NK-92 (cell line): ENCODE measurements around the gene AFM.

Source experiments
- DNase-seq: peaks from one replicate; lab custom pipeline; 2025; ENCODE audit not compliant: unreplicated experiment; lab: John Stamatoyannopoulos, UW

Gene AFM

GRCh38 chr4:73450398-73451004 lies 31.0 kb upstream of the AFM start:
- DNase-seq, result no peak

DNA sequence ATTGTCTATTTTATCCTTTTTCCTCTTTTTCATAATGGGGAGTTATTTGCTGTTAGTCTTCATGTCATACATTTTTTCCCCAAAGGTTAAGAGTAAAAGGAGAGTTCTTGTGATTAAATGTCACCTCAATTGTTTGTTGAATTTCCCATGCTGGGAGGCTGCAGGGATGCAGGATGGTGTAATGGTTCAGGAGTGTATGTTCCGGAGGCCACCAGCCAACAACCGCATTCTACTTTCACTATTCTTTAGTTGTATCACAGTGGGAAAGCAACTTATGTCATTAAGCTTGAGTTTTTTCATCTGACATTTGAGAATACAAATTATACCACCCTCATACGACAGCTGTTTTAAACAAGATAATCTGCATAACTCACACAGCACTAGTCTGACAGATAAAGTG lies 30.1 kb upstream of the AFM start:
- DNase-seq, result no peak

DNA sequence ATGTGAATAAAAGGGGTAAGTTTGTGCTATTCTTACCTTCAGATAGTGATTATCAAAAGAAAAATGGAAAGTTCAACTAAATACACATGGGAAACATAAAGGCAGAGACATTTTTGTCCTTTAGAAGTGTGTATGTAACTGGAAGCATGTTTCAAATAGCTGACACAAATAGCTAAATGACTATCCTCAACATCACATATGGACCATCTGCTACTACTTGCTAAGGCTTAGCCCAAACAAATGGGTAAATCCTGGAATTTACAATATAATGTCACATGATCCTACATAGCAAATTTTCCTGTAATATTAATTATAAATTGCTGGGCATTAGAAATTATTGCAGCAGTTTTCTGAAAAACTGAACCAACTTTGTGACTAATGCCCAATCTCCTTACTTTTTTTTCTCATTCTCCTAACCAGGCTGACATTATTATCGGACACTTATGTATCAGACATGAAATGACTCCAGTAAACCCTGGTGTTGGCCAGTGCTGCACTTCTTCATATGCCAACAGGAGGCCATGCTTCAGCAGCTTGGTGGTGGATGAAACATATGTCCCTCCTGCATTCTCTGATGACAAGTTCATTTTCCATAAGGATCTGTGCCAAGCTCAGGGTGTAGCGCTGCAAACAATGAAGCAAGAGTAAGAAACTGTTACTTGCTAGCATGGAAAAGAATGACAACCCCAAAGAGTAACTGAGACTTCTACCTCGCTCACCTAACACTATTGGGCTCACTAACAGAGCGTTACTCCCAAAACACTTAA lies 29.4 kb upstream of the AFM start:
- no peak for DNase-seq

GRCh38 chr4:73452953-73453700 lies 28.4 kb upstream of the AFM start:
- DNase-seq, result no peak

DNA sequence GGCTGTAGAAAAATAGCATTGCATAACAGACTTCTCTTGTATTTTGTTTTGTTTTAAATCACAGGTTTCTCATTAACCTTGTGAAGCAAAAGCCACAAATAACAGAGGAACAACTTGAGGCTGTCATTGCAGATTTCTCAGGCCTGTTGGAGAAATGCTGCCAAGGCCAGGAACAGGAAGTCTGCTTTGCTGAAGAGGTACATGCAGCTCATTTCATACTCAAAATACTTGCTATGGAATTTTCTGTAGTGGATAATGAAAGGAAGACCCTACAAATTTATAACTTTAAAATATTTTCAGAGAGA lies 27.9 kb upstream of the AFM start:
- DNase-seq, result no peak

DNA sequence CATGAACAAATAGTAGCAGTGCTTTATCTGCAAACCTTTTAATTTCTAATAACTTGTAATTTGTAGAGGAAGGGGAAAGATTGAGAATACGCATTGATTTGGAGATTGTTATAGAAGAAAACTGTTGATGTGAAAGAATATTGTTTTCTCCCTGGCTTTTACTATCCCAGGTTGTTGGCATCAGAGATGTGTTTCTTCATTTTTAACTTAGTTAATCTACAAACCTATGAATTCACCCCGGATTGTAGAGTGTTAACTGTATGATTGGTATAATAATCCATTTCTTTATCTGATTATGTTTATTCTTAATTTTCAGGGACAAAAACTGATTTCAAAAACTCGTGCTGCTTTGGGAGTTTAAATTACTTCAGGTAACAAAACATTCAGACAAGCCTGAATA lies 26.6 kb upstream of the AFM start:
- DNase-seq, result no peak

DNA sequence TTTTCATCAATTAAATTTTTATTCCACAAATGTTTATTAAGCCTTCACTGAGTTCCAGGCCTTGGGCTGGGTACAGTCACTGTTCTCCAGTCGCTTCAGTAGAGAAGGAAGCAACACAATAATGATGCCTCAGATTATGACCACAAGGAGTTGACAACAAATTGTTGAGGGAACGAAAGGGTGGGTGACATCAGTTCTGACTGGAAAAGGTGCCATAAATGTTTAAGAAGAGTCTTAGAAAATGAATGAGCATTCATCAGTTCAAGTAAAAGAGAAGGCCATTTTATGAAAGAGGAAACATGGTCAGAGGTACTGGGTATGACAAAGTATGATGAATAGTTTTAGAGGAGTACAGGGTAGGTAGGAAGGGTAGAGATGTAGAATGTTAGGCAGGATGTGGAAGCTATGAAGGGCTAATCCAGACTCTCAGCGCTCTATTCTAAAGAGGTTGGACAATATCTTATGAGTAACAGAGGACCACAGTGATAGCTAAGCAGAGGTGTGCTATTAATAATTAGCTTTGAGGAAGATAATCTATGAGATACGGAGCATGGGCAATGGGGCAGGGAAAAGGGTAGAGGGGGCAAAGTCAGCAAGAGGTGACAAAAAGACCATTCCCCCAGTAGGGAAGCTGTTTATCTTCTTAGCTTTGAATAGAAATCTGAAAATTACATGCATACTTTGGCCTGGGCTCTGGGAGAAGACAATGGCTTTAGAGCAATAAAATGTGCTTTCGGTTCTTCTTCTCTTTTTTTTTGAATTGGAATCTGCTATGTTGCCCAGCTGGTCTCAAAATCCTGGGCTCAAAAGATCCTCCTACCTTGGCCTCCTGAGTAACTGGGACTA lies 25.1 kb upstream of the AFM start:
- no peak for DNase-seq

GRCh38 chr4:73458184-73459047 lies 23.1 kb upstream of the AFM start:
- no peak for DNase-seq

- no peak for DNase-seq
These were observed 22.5 kb upstream of the AFM start for GRCh38 chr4:73459048-73459421.

- DNase-seq, result no peak
These were observed 20.5 kb upstream of the AFM start for GRCh38 chr4:73460913-73461522.

DNA sequence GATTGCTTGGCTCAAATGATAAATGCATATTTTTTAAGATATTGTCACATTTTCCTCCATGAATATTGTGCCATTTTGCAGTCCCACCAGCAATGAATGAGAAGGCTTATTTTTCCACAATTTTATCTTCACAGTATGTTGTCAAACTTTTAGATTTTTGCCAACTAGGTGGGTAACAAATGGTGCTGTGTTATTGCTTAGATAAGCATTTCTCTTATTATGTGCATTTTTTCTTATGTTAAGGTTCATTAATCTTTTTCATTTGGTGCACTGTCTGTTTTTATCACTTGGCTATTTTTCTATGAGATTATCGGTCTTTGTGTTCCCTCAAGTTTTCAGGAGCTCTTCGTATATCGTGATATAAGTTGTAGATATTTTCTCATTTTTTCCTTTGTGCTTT lies 13.4 kb upstream of the AFM start:
- DNase-seq, result no peak

GRCh38 chr4:73470728-73471127 lies 10.8 kb upstream of the AFM start:
- no peak for DNase-seq

DNA sequence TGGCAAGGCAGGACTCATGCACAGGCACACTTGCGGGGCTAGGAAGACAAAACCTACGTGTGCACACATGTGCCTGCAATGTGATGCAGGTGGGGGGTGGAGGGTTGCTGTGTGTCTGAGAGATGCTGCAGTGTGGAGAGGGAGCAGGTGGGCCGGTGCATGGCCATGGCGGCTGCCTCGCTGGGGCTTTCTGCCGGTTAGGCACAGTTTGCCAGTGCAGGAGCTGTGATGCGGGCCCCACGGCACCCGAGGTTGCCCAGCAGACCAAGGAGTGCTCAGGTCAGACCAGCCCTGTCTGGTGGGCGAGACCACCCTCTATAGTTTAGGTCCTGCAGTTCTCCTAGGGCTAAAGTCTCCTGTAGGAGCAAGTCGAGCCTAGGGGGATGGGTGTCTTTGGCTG lies 4.4 kb upstream of the AFM start:
- DNase-seq, result no peak

DNA sequence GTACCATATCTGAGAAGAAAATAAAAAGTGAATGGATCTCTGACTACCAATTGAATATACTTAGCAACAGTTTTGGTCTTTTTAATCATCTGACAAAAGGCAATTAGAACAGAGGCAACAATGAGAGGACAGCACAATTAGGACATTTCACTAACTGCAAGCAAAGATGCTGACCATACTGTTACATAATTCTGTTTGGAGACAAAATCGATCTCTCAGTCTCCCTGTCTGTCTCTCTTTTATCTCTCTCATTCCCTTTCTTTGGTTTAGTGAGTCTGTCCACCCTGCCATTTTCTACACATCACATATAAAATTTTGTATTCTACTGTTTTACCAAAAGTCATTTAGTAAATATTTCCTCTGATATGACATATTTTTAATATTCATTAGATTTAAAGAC lies 2.2 kb upstream of the AFM start:
- no peak for DNase-seq

DNA sequence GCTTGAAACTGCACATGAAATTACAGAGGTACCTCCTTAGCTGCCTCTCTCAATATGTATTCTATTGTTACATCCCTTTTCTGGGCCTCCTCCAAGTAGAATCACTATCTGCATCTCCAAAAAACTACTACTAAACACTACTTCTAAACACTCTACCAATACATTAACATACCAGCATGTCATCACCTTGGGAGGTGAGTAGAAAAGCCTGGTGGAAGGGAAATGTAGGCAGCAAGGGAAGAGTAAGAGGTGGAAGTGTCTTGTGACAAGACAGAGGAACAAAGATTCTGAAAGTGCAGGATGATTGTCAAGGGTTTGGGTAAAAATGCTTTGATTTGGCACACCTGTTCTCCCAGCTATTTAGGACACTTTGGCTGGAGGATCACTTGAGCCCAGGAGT lies 3.5 kb downstream of the AFM start:
- no peak for DNase-seq

GRCh38 chr4:73485596-73485995 lies 4.1 kb downstream of the AFM start:
- no peak for DNase-seq

DNA sequence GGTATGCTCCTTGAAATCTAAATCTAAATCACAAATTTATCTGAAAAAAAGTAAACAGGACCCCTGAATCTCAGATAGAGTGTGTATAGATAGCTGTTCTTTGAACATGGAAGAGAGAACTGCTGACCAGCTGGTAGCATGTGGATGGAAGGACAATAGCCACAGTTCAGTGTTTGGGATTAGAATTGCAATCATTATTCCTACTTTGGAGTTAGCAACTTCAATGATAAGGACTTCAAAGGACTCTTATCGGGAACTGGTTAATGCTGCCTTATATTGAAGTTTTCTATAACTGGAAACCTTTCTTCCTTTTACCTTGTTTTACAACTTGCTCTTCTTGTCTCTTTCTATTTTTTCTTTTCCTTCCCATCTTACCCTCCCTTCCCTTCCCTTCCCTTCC lies 5.0 kb downstream of the AFM start:
- DNase-seq, result no peak

GRCh38 chr4:73487233-73487632 lies 5.7 kb downstream of the AFM start:
- no peak for DNase-seq

- no peak for DNase-seq
These were observed 18.6 kb downstream of the AFM start for GRCh38 chr4:73499996-73500765.
